ELF-1 (cell line): ENCODE data around the gene XYLT1.

Experiments used
- DNase-seq: peaks from one replicate; pipeline ENCODE4 v3.0.0-alpha.2; 2016; ENCODE audit warnings: low read depth, low spot score

XYLT1 gene

DNA sequence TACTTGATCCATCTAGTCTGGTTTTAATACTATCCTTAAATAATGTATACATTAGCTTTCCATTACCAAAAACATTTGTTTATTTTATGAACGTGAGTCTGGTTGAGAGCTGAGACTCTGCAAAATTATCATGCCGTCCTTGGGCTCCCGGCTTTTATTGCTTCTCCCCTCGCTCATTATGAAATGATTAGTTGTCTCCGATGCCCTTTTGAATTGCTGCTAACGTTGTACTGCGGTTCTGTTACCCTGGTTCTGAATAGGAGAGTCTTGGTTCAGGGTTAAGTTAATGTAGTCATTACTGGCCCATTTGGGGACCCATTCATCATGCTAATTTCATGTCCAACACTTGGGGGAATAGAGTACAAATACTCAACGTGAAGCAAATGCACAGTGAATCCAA is 12.8 kb downstream of the XYLT1 start:
- DNase-seq: no peak

DNA sequence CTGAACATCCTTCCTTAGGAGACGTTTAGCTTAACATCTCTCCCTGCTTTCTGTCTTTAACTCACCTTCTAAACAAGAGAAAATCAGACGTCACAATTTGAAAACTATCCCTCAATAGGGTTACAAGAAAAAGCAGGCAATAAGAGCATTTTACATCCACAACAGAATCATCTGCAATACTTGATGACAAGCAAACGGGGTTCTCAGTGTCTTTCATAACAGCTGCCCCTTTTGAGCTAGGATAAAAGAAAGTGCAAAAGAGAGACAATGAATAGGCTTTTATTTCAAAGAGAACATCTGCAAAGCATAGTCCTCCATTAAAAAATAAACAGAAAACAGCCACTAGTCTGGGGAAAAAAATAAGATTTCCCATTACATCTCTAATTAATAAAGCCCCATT is 13.2 kb downstream of the XYLT1 start:
- DNase-seq: no peak

DNA sequence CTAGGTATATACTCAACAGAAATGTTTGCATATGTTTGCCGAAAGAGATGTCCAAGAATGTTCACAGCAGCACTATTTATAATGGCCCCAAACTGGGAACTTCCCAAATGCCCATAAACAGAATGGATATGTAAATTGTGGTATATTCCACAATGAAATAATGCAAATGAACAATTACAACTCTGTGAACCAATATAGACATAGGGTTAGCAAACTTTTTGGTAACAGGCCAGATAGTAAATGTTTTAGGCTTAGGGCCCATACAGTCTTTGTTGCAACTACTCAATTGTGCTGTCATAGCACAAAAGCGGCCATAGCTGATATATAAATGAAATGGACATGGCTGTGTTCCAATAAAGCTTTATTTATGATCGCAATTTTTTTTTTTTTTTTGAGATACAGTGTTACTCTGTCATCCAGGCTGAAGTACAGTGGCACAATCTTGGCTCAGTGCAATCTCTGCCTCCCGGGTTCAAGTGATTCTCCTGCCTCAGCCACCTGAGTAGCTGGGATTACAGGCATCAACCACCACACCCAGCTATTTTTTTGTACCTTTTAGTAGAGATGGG is 16.5 kb downstream of the XYLT1 start:
- DNase-seq: no peak

DNA sequence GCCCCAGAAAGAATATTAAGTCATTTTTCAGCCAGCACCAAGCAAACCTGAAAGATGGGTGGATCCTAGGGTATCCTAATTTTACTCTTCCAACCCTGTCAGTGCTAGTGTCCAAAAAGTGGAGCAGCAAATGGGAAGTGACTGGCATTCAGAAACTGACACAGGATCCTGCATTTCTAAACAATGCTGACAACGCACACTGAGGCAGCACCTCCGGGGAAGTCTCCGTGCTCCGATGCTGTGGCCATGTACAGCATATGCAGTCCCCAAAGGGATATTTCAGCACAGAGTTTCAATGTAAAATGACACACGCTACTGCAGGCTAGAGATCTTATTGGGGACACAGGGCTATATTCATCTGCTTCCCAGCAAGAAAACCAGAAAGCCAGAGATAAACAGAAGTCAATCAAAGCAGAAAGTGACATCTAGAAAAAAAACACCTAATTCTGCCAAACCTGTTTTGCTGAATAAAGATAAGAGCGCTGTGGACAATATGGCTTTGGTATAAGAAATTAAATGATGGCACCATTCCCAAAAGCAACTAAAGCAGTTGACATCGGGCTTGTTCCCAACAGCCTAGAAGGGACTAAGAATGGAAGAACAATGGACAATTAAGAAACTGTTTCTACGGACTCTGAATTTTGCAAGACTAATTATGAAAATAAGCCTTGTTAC is 17.3 kb downstream of the XYLT1 start:
- DNase-seq: no peak

DNA sequence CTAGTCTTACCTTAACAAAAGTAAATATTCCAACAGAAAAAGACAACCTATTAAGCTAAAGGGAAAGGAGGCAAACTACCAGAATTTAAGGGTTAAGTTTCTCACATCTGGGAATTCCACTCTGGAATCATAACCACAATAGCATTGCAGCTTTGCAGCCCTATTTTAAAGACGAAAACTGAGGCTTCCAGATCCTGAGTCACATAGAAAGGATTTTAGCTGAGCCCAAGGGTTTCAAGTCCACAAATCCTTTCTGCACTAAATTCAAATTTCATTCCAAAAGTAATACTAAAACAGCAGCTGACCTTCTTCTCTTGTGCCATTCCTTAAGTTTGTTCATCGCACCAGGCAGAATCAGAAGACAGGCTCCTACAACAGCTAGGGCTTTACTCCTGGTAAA is 17.8 kb downstream of the XYLT1 start:
- no peak for DNase-seq

DNA sequence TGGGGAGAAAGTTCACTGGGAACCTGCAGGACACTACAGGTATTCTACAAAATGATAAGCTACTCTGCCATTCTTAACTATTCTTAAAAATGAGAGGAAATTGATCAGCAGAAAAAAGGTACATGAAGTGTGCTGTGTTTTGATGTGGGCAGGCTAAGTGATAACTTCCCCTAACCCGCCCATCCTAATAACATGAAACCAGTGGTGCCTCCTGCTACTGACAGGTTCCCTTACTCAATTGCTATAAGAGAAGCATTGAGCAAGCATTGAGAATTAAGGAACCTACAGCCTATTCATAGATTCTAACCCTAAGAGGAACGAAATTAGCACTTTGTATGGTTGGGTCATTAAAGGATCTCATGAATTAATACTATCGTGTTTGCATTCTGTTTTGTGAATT is 18.9 kb downstream of the XYLT1 start:
- DNase-seq: no peak

DNA sequence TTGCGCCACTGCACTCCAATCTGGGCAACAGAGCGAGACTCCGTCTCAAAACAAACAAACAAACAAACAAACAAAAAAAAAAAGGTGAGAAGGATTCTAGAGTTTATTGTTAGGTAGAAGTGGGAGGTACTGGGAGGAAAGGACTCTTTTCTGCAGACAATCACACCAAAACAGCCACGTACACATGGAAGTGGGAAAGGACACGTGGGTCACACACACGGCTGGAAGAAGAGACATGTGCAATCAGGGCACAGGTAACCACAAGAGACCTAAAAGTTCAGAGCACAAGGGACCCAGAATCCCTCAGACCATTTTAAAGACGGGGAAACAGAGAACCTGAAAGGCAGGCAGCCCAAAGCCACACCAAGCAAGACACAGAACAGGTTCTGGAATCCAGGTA is 20.5 kb downstream of the XYLT1 start:
- no peak for DNase-seq

DNA sequence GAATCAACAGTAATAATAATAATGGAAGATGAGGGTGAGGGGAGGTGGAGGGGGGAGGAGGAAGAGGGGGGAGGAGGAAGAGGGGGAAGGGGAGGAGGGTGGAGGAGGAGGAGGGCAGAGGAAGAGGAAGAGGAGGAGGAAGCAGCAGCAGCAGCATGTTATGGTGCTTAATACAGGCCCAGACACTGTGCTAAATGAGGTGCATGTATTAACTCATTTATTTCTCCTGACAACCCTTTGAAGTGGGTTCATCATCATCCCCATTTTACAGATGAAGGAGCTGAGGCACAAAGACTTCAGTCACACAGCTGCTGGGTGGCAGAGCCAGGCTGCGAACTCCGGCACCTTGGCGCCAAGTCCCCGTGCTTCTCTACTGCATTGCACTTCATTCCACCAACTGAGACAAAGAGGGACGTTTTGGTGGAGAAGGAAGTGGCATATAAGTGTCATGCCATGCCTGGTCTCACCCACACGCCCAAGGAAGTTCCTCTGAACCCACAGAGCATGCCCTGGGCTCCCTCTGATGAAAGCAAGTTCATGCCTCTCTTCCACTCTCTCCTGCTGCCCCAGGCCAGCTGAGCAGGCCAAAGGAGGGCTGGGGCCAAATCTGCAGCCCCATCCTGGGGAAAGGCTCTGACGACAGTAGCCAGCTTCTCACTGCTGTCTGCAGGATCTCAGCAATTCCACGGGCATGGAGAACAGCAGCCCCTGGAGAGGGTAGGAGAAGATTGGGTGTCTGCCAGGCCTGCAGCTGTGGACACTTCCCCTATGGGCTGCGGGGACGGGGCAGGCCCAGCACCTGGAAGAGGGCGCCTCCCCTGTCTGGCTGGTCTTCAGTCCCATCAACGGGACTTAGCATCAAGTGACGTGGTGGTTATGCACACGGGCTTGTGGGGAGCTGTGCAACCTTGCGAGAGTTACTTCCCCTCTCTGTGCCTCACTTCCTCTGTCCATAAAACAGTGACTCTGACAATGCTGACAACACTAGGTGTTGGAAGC is 21.8 kb downstream of the XYLT1 start:
- no peak for DNase-seq

DNA sequence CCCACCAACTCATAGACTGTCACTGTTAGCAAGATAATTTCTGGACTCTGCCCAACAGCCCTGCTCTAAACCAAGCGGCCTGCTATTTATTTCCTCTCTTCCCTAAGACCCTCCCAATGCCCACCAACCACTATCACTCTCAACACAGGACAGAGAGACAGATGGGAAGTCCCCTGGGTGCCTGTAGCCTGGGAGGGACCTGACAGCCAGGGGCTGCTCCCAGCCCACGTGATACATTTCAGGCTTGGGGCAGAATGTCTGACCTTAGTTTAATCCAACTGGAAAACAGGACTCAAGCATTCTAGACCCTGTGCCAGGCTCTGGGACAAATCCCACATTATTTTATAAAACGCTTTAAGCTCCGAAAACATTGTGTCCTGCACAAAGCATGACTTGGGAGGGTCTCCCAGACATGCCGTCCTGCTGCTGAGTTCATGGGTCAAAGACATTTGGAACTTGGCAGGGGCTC is 23.6 kb downstream of the XYLT1 start:
- DNase-seq: no peak

DNA sequence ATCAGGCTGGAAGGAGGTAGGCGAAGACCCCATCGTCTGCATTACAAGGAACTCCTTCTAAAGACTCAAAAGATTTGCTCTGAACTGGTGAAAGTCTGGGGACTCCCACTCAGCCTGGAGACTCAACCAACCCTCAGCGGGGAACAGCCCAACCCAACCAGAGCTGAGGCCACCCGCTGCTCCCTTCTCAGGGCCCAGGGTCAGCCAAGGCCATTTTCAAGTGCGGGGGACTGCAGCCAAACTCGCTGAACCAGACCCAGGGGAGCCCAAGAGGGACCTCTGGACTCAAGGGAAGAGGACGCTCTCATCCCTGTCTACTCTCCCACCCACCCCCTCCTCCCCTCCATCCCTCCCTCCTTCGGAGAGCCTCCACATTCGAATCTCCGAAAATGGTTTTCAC is 24.1 kb downstream of the XYLT1 start:
- no peak for DNase-seq

DNA sequence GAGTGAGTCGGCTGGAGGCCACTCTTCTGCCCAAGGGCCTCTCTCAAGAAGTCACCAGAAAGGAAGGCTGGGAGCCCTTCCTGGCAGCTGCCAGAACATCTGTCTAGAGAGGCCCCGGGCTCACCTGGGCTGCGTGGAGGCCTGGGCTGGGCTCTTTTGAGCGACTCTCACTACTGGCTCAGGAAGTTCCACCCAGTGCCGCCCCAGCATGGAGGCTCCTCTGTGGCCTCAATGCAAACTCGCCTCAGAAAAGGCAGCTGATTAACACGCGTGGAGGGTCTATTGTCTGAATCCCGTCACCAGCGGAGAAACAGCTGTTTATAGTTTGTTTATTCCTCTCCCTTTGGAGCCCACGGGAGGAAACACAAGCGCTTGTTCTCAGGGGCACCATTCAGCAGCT is 25.3 kb downstream of the XYLT1 start:
- no peak for DNase-seq

DNA sequence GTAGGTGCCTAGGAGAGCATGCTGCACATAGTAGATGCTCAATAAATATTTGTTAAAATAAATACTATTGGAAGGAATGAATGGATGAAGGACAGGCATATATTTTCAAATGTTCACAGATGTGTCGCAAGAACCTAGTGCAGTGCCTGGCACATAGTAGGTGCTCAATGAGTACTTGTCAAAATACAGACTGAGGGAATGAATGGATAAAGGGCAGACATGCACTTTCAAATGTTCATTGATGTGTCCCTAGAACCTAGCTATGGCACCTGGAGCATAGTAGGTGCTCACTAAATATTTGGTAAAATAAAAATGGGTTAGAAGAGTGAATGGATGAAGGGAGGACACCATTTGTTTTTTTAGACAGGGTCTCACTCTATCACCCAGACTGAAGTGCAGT is 26.1 kb downstream of the XYLT1 start:
- no peak for DNase-seq

DNA sequence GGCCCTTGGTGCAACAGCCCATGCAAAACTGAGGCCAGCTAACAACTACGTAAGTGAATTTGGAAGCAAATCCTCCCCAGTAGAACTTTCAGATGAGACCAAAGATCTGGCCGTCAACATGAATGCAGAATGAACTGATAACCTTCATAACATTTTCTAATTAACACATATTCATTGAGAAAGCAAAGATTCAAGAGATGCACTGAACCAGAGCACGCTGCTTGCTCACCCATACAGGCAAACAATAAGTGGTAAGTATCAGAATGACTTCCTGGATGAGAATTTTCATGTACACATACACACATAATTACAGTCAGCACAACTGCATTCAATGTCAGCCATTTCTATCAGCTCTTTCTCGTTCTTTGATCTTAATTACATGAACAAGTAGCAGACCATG is 30.6 kb downstream of the XYLT1 start:
- no peak for DNase-seq

DNA sequence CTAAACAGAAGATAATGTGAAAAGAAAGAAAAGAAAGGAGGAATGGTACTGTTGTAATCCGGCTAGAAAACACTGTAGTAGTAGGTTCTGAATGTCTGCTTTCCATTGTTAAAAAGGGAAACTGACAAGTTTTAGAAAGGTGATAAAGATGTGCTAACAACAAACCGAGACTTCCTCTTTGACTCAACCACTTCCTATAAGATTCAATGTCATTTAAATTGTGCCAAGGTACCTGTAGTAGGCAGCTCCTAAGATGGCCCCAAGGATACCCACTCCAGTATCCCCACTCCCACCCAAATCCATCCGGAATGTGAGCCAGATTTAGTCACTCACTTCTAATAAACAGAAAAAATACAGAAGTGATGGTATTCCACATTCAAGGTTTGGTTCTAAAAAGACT is 31.2 kb downstream of the XYLT1 start:
- no peak for DNase-seq

DNA sequence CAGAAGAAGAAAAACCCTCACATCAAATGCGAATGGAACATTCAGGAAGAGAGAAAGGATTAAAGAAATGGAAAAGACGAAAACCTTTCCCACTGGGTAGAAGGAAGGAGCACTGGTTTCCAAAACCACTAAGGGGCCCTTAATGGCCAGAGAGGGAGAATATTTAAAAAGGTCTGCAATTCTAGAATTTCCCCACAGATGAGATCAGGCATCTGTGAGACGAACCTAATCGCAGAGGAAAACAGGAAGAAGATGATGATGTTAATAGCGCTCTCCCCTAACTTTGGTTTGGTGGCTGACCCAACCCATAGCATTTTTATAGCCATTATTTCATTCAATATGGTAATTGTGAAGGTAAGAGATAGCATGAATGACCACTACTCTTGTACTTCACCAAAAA is 32.8 kb downstream of the XYLT1 start:
- DNase-seq: no peak

DNA sequence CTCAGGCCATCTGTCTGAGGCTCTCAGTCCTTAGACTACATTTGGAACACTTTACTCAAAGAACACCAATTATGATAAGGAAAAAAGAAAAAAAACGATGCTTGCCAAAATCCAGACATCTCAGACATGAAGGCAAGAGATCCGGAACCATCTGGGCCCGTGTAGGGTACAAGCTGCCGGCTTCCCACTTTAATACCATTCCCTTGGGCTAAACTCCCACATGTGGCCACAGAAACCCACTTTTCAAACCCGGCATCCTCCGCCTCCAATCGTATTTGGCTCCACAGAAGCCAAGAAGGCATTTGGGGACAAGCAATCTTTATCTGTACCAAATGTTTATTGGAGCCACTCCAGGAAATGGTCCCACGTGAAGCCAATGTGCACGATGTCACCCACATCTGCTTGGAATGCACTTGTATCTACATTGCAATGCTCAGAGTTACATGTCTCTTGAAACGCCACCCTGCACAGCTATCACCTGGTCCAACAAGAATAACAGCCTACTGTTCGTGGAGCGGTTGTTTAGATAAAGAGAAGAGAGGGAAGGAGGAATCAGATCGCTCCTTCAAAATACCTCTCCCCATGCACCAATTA is 33.5 kb downstream of the XYLT1 start:
- DNase-seq: no peak

DNA sequence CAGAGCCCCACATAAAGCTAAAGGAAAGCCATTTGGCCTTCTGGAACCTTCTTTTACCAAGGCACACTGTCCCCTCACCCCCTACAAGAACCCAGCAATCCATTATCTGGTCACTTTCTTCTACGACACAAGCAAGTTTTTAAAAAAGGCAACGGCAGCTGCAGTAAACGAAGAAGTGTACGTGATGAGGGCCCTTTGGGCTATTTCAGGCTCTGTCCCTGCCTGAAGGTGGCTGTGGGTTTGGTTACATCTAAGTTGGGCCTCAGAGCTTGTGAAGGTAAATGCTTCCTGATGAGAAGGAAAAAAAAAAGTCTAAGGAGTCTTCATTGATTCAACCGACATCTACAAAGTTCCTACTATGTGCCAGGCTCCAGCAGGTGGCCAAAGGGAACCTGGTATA is 35.4 kb downstream of the XYLT1 start:
- no peak for DNase-seq

DNA sequence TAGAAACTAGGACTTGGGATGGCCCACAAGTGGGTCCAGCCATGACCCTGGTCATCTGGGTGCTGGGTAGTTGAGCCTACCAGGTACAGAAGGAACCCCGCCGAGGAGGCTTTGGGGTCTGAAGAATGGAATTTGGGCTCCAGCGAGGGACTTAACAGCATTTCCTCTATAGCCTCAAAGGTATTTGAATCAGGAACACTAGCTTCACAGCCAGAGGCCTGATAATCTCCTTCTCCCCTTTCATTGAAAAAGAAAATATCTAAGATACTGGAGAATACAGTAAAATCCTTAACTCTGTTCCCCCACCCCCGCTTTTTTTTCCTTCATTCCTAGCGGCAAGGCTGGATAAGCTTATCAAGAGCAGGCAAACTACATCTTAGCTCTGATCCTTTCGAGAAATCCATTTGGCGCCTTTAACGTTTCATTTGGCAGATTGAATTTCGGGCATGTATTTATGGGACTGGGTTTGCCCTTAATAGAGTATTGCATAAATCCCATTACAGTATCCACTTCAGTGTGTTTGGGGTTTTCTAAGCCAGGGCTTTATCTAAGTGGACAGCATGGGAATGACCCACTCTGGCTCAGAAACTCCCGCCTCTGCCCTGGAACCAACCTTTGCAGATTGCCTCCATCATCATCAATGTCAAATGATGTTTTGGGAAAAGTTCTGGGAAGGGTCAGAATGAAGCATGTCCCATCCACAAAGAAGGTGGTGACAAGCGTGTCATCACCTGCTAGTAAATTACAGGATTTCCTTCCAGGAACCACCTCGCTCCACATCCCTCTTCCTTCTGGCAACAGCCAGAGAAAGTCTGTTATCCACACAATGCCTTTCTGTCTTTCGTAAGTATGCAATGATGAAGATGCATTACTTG is 36.9 kb downstream of the XYLT1 start:
- no peak for DNase-seq

DNA sequence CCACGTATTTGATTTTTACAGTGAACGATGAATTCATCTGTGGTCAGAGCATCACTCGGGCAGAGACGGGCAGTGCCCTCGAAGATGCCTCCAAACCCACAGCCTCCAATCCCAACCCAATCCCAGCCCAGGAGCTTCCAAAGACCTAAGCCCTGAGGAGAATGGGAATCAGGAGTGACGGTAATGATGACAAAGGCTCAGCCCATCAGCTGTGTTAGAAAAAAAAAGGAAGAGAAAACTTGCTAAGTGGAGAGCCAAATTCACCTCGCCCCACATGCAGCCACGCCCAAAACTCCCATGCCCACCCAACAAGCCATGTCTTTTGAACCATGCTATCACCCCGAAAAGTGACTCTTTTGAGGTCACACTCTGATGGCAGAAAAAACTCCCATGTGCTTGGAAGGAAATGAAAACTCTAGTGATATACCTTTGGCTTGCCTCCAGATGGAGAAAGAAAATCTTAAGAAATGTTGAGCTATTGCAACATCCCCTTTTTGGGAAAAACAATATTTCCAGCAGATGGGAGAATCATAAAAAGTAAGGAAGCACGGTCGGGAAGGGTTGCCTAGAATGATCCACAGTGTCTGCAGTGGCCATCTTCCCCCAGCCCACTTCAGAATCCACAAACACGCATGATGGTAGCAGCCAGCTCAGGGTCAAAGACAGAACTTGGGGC is 37.7 kb downstream of the XYLT1 start:
- no peak for DNase-seq

DNA sequence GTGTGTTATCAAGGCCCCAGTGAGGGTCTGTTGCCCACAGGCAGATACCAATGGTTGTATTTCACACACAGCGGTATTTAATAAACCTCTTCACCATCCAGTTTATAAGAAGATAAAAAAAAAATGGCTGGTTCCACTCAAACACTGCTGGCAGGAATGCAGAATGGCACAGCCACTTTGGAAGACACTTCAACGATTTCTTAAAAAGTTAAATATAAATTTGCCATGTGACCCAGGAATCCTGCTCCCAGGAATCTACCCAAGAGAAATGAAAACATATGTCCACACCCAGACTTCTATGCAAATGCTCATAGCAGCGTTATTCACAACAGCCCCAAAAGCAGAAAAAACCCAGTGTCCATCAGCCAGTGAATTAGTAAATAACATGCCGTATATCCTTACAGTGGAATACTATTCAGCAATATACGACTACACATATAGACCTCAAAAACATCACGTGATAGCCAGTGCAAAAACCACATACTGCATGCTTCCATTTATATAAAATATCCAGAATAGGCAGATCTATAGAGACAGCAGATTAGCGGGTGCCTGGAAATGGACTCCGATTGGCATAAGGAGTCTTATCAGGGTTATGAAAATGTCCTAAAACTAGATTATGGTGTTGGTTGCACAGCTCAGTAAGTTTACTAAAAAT is 38.7 kb downstream of the XYLT1 start:
- no peak for DNase-seq
